GM21825 (cell line): ENCODE data around the gene ALX4.

Experiments
- ATAC-seq: cut with Tn5 transposase; IDR thresholded peaks from one replicate; pipeline ENCODE4 v1.9.1; 2021; ENCODE audit warnings: mild to moderate bottlenecking, moderate library complexity; ENCODE audit not compliant: unreplicated experiment

ALX4 gene

DNA sequence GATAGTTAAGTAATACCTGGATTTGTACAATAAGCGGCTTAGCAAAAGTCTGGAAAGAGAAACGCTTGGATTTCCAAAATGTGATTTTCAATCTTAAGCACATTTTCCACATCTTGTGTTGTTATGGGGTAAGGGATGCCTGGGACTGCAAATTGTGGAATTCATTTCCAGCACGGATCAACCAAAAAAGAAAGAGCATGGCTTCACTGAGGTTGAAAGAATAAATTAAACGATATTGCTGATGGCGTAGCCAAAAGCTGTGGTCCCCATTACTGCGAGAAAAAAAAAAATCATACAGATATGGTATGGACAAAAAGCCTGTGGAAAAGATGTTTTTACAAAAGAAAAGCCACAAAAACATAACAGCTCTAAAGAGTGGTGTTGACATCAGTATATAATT lies 26.0 kb upstream of the ALX4 start:
- no peak for ATAC-seq

DNA sequence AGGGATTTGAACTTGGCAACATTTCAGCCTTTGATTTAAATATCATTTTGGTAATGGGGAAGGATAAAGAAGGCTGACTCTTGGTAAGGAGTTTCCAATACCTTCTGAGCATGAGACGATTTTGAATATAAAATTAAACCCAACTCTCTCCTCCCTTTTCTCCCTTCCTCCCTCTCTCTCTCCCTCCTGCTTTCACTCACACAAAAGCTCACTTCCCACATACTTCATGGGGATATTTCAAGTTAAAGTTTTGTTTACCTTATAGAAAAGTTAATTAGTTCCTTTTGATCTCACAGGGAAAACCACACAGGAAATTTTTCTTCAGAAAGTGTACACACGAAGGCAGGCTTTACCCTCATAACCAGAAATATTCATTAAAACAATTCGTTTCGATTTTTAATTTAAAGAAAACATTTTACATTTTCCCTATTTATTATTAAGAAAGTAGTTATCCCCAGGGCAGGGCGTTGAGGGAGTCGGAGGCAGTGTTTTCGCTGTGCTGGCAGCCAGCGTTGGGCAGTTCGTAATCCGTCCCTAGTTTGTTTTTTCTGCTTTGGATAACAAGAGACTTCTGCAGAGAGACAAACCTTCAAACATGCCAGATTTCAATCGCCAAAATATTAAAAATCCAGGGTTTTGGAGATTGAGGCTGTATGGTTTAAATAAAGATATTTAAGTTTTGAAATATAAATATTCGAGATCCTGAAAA lies 25.3 kb upstream of the ALX4 start:
- ATAC-seq, result no peak

DNA sequence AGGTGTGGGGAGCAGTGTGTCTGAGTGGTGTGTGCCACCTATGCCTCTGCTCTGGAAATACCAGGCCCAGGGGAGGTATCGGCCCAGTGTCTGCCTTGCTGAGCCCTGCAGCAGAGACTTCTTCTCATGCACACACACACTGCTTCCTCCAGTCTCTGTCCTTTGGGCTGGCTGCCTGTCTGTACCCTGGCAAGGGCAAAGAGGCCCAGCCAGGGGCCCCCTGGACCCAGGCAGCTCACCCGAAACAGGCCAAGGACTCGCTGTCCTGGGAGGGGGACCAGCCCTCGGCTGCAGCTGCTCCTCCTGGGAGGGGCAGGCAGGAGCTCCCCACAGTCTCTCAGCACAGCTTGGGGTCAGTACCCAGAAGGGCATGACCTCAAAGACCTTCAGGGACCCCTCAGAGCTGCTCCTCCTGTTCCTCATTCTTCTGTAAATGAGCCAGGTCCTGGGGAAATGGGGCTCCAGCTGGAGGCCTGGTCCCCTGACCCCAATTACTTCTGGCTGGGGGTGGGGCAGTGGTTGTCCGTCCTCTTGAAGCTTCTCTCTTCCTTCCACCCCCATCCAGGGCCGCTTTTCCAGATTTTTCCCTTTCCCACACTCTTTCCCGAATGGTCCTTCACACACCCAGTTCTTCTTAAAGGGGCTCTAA lies 24.5 kb upstream of the ALX4 start:
- ATAC-seq, result no peak

DNA sequence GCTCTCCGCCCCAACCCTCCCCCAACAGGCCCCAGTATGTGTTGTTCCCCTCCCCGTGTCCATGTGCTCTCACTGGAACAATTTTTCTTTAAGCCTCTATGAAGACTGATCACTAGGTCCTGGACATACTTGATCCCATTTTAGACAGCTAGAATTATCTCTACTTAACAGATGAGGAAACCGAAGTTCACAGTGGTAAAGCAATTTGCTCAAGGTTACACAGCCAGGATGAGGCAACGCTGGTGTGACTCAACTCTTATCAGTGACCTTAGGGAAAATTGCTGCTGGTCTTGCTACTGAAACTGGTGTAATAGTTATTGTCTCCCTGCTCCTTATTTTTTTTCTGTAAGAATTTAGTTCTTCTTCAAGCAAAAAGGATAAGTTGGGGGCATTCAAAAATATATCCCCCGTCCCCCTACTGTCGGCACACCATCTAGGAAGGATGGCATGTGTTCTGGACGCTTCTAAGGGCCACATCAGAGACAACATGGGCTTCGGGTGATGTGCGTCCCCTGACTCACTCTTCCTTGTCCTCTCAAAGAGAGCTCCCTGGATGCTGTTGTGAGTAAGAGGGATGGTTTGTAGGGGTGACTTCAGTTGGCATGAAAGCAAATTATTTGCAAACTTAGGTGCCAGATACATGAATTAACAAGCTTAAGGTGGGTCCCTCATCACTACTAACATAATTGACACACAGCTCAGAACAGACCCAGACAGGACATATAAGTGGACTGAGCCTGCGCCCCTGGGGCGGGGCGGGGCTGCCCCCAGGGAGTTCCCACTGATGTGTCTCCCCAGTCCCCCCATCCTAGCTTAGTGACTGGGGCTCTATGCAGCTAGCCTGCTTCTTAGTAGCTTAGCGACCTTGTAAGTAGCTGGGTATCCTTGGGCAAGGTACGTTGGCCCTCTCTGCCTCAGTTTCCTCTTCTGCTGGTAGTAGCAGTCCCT lies 23.6 kb upstream of the ALX4 start:
- ATAC-seq, result no peak

DNA sequence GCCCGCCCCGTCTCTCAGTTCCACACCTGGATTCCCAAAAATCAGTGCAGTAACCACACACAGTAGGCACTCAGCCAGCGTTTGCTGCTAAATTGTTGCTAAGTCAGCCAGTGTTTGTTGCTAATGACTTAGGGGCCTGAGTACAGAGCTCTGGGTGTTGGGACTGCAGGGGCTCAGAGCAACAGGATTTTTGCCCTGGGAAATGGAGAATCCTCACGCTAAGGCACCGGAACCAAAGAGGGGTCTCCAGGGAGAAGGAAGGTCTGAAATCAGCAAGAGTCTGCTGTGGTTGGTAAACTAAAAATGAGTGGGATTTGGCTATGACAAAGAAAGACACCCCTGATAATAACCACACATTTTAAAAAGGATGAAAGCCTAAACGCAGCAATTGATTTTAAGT lies 22.7 kb upstream of the ALX4 start:
- ATAC-seq, result no peak

DNA sequence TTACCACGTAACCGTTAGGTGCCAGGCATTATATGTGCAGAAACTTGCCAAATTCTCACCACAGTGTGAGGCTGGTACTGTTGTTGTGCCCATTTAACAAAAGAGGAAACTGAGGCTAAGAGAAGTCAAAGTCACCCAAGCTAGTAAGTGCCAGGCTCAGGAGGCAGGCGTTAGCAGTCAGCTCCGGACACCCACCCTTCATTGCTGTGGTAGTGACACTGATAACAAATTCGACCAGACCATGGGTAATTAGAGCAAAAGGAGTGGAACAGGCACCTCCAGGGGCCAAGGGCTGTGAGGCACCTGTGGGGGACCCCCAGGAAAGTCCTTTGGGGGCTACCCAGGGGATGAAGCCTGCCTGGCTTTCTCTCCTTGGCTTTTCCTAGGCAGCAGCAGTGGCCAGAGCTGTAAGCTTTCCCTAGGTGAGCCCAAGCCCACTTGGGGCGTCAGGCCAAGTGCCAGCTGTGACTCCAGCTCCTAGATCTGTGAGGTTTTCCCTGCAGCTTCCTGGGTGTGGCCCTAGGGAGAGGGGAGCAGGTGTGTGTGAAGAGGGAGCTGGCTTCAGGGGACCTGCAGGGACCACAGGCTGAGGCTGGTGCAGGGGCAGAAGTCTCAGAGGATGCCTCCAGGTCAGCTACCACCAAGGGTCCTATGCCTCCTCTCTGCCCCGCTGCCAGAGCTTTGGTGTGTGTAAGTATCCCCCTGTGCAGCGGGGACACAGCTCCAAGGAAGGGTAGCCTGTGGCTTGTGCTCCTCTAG lies 19.7 kb upstream of the ALX4 start:
- no peak for ATAC-seq

DNA sequence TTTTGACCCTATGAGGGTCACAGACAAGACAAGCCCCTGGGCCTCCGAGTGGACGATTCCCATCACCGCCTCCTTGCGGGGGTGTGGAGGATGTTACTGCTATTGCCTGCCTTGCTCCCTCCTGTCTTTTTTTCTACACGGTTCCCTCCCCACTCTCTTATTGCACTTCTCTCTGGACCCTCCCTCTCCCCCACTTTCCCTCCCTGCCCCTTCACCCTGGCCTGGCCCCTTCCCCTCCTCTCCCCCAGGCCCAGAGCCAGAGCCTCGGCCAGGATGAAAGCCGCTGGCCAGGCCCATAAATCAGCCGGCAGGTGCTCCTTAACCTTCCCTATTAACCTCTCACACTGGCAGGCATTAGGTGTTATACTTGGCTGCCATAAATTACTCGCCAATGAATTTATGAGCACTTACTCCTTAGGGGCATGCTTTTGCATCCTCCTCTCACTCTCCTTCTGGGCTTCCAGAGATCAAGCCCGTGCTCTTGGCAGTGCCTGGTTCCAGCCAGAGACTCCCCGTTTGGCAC lies 18.3 kb upstream of the ALX4 start:
- ATAC-seq, result no peak

DNA sequence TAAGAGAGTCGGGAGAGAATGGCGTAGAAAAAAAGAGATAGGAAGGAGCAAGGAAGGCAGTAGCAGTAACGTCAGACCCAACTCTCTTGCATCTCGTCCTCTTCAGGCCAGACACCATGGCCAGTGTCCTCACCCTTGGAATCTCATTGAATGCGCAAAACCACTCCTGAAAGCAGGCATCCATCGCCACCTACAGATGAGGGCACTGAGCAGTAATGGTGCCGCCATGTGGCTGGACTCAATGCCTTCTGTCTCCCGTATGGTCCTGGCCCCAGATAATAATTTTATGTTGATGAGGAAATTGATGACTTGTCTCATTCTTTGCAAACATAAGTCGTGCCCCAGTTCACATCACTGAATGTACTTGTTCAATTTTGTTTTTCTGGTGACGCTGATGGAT lies 17.8 kb upstream of the ALX4 start:
- ATAC-seq, result no peak

DNA sequence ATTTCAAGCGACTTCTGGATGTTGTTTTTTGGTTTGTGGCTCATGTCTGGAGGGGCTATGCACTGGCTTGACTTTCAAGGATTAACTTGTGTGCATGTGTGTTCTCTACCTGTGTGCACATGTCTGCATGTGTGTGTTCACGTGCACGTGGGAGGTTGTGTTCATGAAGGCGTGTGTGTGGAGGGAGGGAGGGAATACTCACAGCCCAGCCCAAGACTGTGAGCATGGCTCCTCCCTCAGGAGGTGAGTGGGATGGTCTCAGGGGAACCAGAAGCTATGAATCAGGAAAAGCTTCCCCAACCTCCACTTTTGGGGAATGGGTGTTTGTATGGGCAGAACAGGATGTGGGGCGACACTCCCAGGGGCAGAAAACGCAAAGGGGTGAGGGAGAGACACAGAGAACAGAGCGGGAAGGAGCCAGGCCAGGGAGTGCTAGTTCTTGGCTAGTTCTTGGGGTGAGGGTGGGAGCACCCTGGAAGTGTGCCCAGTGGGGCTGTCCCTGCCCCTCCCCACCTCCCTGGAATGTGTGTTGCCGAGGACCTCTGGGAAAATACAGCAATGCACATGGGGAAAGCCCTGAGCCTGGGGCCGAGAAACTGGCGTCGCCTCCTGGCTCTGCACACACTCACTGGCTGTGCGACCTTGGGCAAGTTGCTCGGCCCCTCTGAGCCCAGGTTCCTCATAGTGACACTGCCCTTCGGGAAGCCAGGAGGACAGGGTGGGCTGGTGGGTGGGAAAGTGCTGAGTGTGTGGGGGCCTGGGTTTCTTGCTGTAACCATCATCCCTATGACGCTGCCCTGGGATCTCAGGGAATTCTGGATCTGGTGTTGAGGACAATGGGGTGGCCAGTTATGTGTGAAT lies 16.9 kb upstream of the ALX4 start:
- no peak for ATAC-seq

DNA sequence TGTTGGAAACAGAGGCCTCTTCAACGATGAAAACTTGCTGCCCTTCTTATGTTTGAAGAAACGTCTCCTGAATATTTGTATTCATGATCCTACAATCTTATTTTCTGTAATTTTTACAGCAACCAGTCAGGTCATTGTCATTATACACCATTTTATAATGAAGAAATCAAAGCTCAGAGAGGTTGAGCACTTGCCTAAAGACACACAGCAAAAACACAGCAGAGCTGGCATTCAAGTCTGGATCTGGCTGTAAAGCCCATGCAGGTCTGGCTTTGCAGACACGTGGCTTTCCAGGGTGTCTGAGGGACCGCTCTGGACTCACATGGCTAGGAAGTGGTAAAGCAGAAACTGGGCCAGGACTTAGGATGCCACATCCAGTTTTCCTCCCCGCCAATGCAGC lies 15.8 kb upstream of the ALX4 start:
- no peak for ATAC-seq

DNA sequence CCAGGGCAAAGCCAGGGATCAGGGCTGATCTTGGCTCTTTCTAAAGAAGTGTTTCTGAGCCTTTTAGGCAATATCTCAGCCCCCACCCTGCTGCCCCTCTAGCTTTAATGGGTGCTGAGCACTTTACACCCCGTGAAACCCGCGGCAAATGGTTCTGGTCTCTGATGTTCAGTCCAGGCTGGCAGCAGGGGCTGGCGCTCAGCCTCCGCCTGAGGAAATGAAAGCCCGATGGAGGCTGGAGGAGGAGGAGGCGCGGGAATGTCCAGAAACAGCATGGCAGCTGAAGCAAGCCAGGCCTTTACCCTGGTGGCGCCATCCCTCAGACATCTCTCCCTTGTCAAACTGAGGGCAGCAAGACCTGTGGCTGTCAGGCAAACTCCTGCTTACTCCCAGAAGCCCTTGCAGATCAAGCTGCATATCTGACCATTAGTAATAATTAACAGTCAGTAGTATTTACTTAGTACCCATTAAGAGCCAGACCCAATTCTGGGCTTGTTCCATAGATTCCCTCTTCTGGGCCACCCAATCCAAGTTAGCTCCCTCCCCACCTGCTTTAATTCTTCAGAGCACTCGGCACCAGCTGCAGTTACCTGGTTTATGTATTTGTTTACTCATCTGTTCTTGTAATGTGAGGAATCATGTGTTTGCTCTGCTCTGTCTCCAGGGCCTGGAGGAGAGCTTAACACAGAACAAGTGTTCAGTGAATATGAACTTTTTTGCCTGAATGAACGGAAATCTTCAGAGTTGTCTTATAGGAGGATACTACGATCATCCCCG lies 15.0 kb upstream of the ALX4 start:
- no peak for ATAC-seq

DNA sequence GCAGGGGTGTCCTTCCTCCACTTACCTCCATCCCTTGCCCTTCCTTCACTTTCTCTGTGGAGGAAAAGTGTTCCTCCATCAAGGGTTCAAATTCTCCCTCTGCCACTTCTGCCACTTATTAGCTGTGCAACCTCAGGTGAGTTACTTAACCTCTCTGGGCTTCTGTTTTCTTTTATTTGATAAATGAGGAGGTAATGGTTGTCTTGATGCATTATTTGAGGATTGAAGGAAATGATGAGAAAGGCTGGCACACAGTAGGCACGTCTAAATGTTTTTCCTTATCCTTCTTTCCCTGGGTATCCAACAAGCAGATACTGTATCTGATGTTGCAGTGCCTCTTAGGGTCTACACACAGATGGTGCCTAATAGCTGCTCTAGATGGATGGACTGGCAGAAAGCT lies 14.3 kb upstream of the ALX4 start:
- ATAC-seq, result no peak

DNA sequence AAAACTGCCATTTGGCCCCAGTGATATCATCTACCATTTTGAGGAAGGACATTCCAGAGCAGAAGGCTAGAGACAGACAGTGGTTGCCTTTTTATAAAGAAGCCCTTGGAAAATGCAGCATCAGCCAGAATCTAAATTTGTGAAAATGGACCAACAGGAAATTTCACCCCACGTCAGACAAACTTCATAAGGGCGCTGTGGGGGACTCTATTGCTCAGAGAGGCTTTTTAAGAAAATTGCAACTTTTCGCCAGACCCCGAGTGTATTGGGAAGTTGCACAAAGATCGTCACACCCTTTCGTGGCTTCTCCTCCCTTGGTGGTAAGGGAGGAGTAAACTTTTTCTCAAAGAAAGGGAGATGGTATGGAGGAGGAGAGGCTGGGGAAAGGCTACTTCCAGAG lies 12.3 kb upstream of the ALX4 start:
- ATAC-seq, result no peak

DNA sequence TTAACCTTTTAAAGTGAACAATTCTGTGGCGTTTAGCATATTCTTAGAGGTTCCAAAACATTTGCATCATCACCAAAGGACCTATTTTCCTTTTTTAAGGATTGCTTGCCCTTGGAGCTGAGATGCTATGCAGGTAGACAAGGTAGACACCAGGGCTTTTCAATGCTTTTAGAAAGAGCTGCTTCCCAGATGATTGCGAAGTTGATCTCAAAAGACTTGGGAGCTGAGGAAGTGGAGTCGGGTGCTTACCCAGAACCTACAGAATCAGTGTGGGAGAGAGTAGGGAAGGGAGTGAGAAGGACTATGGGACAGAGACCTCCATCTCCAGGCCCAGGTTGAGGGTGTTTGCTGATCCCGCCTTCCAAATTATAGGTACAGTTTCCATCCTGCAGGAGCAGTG lies 11.1 kb upstream of the ALX4 start:
- no peak for ATAC-seq

DNA sequence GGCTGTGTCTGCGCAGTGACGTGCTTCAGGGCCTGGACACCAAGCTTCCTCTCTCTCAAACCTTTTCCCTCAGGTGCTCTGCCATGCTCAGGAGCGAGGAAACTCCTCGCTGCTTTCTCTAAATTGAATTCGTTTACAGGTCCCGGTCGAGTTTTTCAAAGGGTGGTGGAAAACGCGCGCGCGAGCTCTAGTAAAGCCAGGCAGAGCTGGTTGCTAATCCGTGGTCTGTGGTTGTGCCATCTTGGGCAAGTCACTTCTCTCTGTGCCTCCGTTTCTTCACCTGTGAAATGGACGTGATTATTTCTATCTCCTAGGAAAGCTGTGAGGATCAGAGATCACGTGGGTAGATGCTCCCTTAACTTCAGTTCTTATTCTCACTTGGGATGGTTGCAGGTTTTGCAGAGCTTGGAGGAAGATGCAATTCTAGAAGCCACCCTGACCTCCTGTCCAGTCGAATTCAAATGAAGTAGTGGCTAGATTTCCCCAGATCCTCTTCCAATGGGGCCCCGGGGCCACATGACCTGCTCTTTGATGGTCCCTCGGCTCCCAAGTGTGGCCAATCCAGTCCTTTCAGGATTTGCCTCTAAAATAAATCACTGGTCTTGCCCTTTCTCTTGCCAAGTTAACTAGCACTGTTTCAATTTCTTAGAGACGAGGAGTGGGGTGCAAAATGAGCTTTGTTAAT lies 10.5 kb upstream of the ALX4 start:
- ATAC-seq, result no peak

DNA sequence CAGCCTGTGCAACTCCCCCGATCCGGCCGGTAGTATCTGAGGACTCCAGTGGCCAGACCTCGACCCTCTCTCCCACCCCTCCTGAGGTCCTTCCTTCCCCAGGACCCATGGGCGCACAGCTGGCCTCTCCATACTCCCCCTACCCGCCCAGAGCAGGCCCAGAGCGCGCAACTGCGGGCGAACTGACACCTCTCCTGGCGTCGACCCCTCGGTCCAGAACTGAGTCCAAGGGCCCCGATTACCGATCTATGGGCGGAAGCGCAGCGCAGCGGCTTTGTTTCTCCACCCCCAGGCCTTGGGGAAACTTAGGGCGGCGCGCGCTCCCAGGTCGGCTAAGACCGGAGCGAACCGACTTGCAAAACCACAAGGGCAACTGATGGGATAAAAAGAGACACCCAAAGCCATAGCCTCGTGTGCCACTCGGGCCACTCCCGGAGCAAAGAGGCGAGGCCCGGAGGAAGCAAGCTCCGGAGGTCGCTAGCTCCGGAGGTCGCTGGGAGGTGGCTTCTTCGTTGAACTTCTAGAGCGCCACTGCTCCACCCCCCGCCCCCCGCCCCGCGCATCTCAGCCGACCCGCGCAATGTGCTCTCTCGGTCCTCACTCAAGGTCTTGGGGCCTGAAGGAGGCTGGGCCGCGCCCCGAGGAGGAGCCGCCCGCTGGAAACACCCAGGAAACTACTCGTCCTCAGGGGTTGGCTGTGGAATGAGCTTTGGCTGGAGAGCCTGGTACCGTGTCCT lies 9.8 kb upstream of the ALX4 start:
- no peak for ATAC-seq

DNA sequence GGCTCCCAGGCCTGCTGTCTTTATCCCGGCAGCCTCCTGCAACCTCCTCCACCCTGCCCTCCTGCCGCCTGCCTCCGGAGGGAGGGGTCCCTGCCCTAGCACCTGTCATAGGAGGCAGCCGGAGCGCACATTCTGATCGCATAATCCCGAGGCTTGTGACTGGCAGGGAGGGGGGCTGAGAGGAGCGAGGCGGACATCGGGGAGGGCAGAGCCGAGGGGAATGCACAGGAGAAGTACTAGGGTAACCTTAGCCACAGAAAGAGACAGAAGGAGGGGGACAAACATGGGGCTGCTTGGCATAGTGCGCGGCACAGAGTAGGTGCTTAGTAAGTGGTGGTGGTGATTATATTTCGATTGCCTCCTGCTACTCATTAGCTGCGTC lies 9.2 kb upstream of the ALX4 start:
- no peak for ATAC-seq

DNA sequence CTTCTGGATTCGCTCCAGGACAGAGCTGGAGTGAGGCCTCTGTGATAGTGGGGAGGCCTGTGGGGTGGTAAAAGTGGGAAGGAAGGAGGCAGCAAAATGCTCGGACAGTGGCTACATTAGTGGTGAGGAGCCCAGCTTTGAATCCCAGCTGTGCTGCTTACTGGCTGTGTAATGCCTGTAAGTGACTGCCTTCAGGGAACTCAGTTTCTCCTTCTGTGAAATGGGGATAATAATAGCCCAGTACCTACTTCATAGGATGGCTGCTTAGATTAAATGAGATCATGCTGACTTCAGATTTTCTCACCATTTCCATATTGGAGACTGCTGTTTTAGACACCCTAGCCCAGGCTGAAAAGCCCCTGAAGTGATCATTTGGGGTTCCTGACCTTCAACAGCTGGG lies 8.4 kb upstream of the ALX4 start:
- ATAC-seq, result no peak
